NCI-H460 (cell line): ENCODE data around the gene MZT1. TPM values are rescaled to one million over a fixed set of nuclear protein-coding genes. Genes with fewer than 3 reads are reported as not detected.
"Not testable (repeated sequence)": the region's sequence is repeated elsewhere in the genome, so short reads cannot be mapped to it uniquely, and the experiment has no call there.

Experiments
- DNase-seq: peaks from one replicate; pipeline ENCODE4 v3.0.0-alpha.2; 2016; ENCODE audit warnings: low read depth; ENCODE audit errors: extremely low read depth
- polyA plus RNA-seq: library from polyadenylated mRNA; depleted of rRNA; stranded (reverse); fragments of >200 nt; gene quantifications from 2 replicates; pipeline ENCODE4 v1.2.3, GENCODE V29; 2014; cell fraction: nucleus; rRNA removed
- total RNA-seq: library from RNA; depleted of rRNA; stranded (reverse); fragments of >200 nt; shearing (Covaris generic); gene quantifications from 2 replicates; pipeline ENCODE4 v1.2.3, GENCODE V29; 2014; rRNA removed

MZT1 gene, protein sequence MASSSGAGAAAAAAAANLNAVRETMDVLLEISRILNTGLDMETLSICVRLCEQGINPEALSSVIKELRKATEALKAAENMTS
- 32.2 and 37.2 TPM in 2 replicates for total RNA-seq
- polyA plus RNA-seq: 37.7 and 41.1 TPM in 2 replicates

DNA sequence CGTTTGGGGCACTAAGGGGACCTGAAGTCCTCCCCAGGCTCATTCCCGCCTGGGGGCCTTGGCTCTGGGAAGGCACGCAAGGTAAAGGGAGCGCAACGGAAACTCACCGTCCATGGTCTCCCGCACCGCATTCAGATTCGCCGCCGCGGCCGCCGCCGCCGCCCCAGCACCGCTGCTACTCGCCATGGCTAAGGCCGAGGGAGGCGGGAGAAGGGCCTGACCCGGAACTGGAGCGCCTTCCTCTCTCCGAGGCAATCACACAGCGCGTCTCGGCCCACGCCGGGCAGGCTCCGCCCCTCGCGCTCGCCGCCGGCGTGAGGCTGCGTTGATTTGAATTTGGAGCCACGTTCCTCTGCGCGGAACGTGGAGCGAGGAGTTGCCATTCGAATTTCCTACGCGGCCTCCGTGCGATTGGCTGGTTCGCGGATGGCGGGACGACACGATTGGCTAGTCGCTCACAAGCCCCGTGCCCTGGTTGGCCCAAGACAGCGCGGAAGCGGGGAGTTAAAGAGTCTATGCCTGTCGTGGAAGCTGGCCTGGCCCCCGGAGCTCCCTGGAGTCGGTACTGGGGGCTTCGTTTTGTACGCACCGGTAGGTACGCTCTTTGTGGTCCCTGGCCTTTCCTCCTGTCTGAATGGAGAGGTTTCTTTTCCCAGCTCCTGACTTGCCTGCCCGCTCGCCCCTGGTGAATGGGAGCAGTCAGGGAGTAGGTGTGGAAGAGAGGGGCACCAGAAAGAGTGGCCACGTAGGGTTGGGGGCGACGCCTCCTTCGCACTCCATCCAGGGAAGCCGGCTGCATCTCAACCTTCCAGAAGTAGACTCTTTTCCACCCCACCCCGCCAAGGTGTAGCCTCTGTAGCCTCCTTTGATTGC lies at the start of gene MZT1, which contains the start of gene BORA:
Gene MZT1, minus strand, starts transcription at position 213 of the 873 bp plus-strand sequence. Its CDS starts 27 bp downstream, at position 186.
Gene BORA, plus strand, starts transcription at position 507 of the 873 bp plus-strand sequence. CDS start 1,018 bp downstream, outside the sequence.
- peak; percentile 93 for DNase-seq

GRCh38 chr13:72774019-72774418 lies 46.6 kb upstream of the MZT1 start:
- DNase-seq: no peak

DNA sequence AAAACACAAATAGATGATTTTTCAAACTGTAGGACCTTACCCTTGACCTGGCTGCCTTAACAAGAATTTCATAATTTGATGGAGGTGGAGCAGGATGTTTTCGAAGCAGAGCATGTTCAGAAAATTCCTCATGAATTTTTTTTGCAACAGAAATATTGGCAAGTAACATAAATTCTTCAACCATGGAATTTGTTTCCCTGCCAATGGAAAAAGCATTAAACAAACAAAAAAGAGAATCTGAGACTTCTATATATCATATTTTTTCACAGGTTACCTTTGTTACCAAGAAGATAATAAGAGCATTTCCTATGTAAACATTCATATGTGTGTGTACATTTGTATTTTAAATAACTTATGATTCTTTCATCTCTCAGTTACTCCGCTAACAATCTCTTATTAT lies 36.0 kb upstream of the MZT1 start:
- no peak for DNase-seq

DNA sequence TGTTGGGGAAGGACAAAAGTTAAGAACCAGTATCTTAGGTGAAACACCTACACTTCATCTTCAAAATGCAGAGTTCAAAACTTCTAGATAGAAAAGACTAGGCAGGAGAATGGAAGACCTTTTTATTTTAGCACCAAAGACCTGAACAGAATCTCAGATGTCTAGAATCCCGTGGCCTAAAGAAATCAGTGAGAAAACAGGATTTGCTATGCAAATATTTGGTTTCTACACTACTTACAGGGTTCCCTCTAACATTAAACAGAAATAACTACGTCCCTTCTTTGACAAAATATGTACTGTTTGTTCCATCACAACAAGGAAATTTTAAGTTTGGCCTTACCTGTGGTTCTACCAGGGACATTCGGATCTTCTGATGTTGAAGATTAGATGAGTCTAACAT lies 32.8 kb upstream of the MZT1 start:
- DNase-seq: no peak

DNA sequence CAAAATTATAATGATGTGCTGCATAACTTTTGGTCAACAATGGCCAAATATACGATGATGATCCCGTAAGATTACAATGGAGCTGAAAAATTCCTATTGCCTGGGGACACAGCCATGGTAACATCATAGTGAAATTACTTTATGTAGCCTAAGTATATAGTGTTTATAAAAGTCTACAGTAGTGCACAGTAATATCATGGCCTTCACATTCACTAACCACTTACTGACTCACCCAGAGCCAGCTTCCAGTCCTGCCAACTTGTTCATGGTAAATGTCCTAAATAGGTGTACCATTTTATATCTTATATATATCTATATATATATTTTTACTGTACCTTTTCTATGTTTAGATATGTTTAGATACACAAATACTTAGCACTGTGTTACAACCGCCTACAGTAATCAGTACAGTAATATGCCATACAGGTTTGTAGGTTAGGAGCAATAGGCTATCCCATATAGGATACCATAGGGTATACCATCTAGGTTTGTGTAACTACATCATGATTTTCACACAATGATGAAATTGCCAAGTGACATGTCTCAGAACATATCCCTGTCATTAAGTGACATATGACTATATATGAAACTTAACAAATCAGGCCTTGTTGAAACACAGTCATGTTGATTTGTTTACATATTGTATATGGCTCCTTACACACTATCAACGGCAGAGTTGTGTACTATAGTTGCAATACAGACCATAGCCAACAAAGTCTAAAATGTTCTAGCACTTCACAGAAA lies 30.5 kb upstream of the MZT1 start:
- no peak for DNase-seq

DNA sequence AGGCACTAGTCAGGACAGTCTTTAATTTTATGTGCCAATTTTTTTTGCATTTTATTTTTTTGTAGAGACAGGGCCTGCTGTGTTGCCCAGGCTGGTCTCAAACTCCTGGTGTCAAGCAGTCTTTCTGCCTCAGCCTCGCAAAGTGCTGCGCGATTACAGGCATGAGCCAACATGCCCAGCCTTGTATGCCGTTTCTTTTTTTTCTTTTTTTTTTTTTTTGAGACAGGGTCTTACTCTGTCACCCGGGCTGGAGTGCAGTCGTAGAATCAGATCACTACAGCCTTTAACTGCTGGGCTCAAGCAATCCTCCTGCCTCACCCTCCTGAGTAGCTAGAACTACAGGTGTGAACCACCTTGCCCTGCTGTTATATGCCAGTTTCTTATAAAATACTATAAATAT lies 26.7 kb upstream of the MZT1 start:
- no peak for DNase-seq

- DNase-seq: no peak
Measured at GRCh38 chr13:72751220-72751619, 23.8 kb upstream of the MZT1 start.

DNA sequence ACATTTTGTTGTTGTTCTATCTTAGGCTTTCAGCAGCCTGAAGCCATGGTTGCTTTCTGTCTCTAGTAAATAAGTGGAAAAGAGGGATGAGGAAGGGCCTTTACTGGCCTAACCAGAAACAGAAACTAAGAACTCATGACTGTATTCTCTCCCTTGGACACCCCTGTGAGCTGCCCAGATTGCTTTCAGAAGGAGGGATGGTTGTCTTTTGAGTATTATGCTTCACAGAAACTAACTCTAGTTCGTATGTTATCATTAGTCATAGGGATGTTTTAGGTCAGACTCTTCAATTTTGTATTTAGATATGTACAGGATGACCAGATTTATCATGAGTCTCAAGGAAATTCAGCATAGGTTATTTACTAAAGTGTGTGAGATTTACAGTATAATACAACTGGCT lies 17.8 kb upstream of the MZT1 start:
- no peak for DNase-seq

DNA sequence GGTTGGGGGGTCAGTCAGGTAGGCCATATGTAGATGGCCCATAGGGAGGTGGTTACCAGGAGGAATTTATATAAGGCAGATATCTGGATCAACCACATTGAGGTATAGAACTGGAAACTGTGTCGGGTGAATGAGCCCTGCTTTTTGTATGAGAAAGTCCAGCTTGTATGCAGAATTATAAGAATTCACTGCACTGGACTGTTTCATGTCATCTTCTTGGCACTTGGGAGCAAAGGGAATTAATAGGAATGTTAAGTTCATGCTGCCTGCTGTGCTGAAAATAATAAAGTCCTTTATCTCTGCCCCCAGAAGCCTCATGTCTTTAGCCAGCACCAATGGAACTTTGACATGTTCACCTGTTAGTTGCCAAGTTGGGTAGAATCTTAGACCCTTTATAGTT lies 12.6 kb upstream of the MZT1 start:
- no peak for DNase-seq

DNA sequence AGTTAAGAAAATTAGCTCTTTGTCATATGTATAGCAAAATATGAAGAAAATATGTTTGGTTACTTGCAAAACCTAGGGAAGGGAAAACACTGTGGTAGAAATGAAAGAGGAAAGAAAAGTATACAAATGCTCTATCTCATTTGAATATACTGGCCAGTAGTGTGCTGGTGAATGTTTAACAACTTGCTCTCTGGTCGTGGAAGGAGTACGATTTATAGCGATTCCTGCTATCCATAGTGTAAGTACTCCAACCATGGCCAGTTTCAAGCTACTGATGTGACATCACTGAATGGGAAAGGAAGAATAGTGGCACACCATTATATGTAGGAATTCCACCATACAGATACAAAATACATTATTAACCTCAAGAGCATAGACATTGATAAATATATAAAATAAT lies 9.6 kb upstream of the MZT1 start:
- DNase-seq: no peak

GRCh38 chr13:72728290-72728605 lies 819 bp upstream of the MZT1 start:
- DNase-seq: no peak

DNA sequence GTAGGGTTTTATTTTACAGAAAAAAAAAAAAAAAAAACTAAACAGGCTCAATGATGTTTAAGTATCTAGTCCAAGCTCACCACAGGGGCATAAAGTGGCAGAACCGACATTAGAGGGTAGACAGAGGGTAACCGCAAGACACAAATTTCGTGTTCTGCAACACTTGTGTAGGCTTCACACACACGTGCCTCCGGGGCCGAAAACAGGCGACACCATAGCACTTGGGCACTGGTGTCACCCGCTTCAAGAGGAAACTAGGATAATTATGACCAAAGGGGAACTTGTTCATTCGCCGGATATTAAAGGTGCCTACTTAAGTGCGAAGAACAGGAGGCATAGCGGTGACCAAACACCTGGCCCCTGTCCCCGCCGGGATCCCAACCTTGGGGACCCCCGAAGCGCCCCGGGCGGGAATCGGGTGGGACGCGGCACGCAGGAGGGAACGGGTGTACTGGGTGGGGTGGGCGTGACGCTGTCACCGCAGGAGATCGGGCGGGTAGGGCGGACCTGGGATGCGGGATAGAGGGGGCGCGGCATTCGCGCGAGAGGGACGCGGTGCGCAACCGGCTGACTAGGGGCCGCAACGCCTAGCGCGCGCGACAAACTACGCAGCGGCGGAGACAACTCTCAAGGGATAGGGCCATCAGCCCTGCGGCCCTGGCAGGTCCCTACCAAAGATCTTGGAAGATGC lies 558 bp downstream of the MZT1 start:
- no peak for DNase-seq

DNA sequence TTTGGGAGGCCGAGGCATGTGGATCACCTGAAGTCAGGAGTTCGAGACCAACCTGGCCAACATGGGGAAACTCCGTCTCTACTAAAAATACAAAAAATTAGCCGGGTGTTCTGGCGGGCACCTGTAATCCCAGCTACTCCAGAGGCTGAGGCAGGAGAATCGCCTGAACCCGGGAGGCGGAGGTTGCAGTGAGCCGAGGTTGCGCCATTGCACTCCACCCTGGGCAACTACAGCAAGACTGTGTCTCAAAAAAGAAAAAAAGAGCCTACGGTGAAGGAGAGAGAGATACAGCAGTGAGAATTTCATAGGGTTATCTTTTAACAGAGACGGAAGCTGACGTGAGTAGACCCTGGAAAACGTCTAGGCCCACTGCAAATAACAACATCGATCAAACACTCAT lies 1.2 kb downstream of the MZT1 start:
- not testable (repeated sequence) for DNase-seq

DNA sequence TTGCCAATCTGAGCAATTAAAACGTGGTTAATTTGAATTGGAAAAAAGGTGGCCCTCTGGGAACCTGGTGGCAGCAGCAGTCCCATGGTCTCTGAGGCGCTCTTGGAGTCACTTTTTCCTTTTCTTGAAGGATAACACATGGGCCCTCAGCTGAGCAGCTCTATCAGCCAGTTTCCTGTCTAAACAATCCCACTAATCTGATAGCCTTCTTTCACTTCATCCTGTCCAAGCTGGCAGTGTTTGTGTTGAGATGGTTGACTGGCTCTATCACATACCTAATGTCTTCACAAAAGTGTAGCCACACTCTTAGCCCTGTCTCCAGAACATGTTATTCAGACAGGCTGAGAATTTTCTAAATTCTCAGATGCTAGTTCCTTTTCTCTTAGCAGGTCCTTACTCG lies 10.7 kb downstream of the MZT1 start:
- DNase-seq: no peak

- DNase-seq: no peak
Measured at GRCh38 chr13:72700509-72700908, 26.9 kb downstream of the MZT1 start.

GRCh38 chr13:72698164-72698563 lies 29.3 kb downstream of the MZT1 start:
- no peak for DNase-seq

GRCh38 chr13:72696579-72696978 lies 30.9 kb downstream of the MZT1 start:
- no peak for DNase-seq

DNA sequence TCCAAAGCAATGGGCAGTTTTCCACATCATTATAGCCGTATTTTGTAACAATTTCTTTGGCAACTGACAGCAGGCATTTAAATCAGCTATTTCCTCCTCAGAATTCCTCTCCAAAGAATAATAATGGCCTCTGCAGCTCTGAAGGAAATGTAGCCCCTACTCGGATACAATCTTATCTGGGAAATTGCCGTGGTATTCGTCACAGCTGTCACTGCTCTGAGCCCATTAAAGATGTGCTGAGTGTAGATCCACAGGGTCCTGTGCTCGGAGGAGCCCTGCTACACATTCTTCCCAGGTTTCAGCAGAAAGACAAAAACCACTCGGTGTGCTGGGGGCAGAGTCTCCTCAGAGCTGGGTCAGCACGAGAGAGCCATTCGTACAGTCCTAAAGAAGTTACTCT lies 33.1 kb downstream of the MZT1 start:
- DNase-seq: no peak

GRCh38 chr13:72693832-72694231 lies 33.6 kb downstream of the MZT1 start:
- no peak for DNase-seq

DNA sequence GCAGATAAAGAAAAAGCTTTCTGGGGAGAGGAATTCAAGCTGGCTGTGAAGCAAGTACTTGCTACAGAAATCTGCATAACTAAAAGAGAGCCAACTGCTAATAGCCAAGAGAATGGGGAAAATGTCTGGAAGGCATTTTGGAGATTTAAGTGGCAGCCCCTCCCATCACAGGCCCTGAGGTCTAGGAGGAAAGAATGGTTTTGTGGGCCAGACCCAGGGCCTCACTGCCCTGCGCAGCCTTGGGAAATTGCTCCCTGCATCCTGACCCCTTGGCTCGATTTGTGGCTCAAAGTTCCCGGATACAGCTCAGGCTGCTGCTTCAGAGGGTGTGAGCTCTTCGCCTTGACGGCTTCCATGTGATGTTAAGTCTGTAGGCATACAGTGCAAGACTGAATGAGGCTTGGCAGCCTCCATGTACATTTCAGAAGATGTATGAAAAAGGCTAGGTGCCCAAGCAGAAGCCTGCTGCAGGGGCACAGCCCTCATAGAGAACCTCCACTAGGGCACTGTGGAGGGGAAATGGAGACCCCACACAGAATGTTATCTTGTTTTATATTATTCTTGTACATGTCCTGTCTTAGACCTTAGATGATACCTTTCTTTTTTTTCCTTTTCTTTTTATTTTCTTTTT lies 34.4 kb downstream of the MZT1 start:
- no peak for DNase-seq
